Astrocyte (in vitro differentiated cells and primary cell): ENCODE data around the gene CNN1. TPM values are rescaled to one million over a fixed set of nuclear protein-coding genes. Genes with fewer than 3 reads are reported as not detected.

Experiments used
- DNase-seq: peaks from one replicate; pipeline ENCODE4 v3.0.0-alpha.2; 2010; ENCODE audit warnings: low read depth
- FAIRE-seq: peaks from 2 replicates; lab custom pipeline; 2011; peaks lifted over from hg19 to GRCh38; lab: Jason Lieb, UNC
- H2AFZ ChIP-seq: 2 replicates; pipeline ENCODE4 v1.6.0; 2012; ENCODE audit warnings: low read depth, low read length, inconsistent platforms
- H3K27ac ChIP-seq: 2 replicates; pipeline ENCODE4 v1.5.1; 2011; ENCODE audit warnings: low read depth, low read length, inconsistent platforms
- H3K27me3 ChIP-seq: 2 replicates; pipeline ENCODE4 v1.6.0; 2011; ENCODE audit warnings: low read length, inconsistent platforms; ENCODE audit not compliant: insufficient read depth
- H3K36me3 ChIP-seq: 2 replicates; pipeline ENCODE4 v1.5.1; 2011; ENCODE audit warnings: low read length, inconsistent platforms; ENCODE audit not compliant: insufficient read depth
- H3K4me1 ChIP-seq: 2 replicates; pipeline ENCODE4 v1.5.1; 2011; ENCODE audit warnings: low read length, inconsistent platforms; ENCODE audit not compliant: insufficient read depth
- H3K4me2 ChIP-seq: 2 replicates; pipeline ENCODE4 v1.6.0; 2012; ENCODE audit warnings: low read length, inconsistent platforms
- H3K4me3 ChIP-seq: 2 replicates; pipeline ENCODE4 v1.5.1; 2011; ENCODE audit warnings: low read depth, mild to moderate bottlenecking, low read length, inconsistent platforms; ENCODE audit not compliant: insufficient read depth
- H3K79me2 ChIP-seq: 2 replicates; pipeline ENCODE4 v1.6.0; 2012; ENCODE audit warnings: mild to moderate bottlenecking, low read length, inconsistent platforms; ENCODE audit not compliant: insufficient read depth
- H3K9ac ChIP-seq: 2 replicates; pipeline ENCODE4 v1.6.0; 2012; ENCODE audit warnings: mild to moderate bottlenecking, low read length, inconsistent platforms
- H3K9me3 ChIP-seq: 2 replicates; pipeline ENCODE4 v1.5.1; 2012; ENCODE audit warnings: low read depth, mild to moderate bottlenecking, low read length, inconsistent platforms; ENCODE audit not compliant: insufficient read depth
- H4K20me1 ChIP-seq: 2 replicates; pipeline ENCODE4 v1.6.0; 2012; ENCODE audit warnings: low read length, inconsistent platforms; ENCODE audit not compliant: insufficient read depth
- H3K27ac Mint-ChIP-seq: one replicate; pipeline ENCODE4 v1.8.0; 2021; ENCODE audit warnings: mild to moderate bottlenecking, mixed read lengths; ENCODE audit not compliant: unreplicated experiment
- H3K27me3 Mint-ChIP-seq: one replicate; pipeline ENCODE4 v1.8.0; 2021; ENCODE audit warnings: low read depth, mixed read lengths; ENCODE audit not compliant: unreplicated experiment
- H3K36me3 Mint-ChIP-seq: one replicate; pipeline ENCODE4 v1.8.0; 2021; ENCODE audit warnings: low read depth, mixed read lengths; ENCODE audit not compliant: unreplicated experiment
- H3K4me1 Mint-ChIP-seq: one replicate; pipeline ENCODE4 v1.8.0; 2021; ENCODE audit warnings: low read depth, mixed read lengths; ENCODE audit not compliant: unreplicated experiment
- H3K4me3 Mint-ChIP-seq: one replicate; pipeline ENCODE4 v1.8.0; 2021; ENCODE audit warnings: mild to moderate bottlenecking, moderate library complexity, mixed read lengths; ENCODE audit not compliant: unreplicated experiment
- H3K9me3 Mint-ChIP-seq: one replicate; pipeline ENCODE4 v1.8.0; 2021; ENCODE audit warnings: mild to moderate bottlenecking, mixed read lengths; ENCODE audit not compliant: unreplicated experiment
- EZH2 ChIP-seq: IDR thresholded peaks from 2 replicates; pipeline ENCODE4 v1.6.1; 2012; ENCODE audit warnings: mild to moderate bottlenecking, low read length, inconsistent platforms; ENCODE audit not compliant: insufficient read depth
- total RNA-seq: library from RNA; stranded (reverse); gene quantifications from 2 replicates; pipeline ENCODE4 v1.2.1, GENCODE V29; 2021
- TF ChIP-seq, protein P1 (sequence below): IDR thresholded peaks from 2 replicates; pipeline ENCODE4 v1.5.1; 2011; ENCODE audit warnings: low read depth, mild to moderate bottlenecking, inconsistent platforms, low read length, moderate library complexity; ENCODE audit not compliant: insufficient read depth

CNN1 gene
- total RNA-seq, 1 donor from 2014 or later: 236 TPM

GRCh38 chr19:11555246-11555645 lies 16.6 kb downstream of the CNN1 start:
- Mint-ChIP-seq H3K4me1 (peaks cover 10% of the 10 kb centered on the region), H3K27me3 (no peaks in the 10 kb centered on the region), H3K4me3 (peak overlapping the region; percentile 61), H3K36me3 (peaks cover 7% of the 10 kb centered on the region), H3K9me3 (no peaks in the 10 kb centered on the region), H3K27ac (no peak overlapping the region)
- H3K4me2 ChIP-seq: no peak overlapping the region
- H3K9me3 ChIP-seq: no peaks in the 10 kb centered on the region
- H3K79me2 ChIP-seq: peaks cover 40% of the 10 kb centered on the region
- H2AFZ ChIP-seq: no peak overlapping the region
- no peak overlapping the region for H3K27ac ChIP-seq
- DNase-seq (no peak), FAIRE-seq (no peak)
- H4K20me1 ChIP-seq: peaks cover 56% of the 10 kb centered on the region
- peaks cover 7% of the 10 kb centered on the region for H3K4me1 ChIP-seq
- peaks cover 3% of the 10 kb centered on the region for H3K36me3 ChIP-seq
- no peak overlapping the region for H3K9ac ChIP-seq
- H3K27me3 ChIP-seq: no peaks in the 10 kb centered on the region
- TF ChIP-seq, protein P1, sequence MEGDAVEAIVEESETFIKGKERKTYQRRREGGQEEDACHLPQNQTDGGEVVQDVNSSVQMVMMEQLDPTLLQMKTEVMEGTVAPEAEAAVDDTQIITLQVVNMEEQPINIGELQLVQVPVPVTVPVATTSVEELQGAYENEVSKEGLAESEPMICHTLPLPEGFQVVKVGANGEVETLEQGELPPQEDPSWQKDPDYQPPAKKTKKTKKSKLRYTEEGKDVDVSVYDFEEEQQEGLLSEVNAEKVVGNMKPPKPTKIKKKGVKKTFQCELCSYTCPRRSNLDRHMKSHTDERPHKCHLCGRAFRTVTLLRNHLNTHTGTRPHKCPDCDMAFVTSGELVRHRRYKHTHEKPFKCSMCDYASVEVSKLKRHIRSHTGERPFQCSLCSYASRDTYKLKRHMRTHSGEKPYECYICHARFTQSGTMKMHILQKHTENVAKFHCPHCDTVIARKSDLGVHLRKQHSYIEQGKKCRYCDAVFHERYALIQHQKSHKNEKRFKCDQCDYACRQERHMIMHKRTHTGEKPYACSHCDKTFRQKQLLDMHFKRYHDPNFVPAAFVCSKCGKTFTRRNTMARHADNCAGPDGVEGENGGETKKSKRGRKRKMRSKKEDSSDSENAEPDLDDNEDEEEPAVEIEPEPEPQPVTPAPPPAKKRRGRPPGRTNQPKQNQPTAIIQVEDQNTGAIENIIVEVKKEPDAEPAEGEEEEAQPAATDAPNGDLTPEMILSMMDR: no peak
- no peak for TF ChIP-seq EZH2
- H3K4me3 ChIP-seq: no peak overlapping the region

- Mint-ChIP-seq H3K27ac (no peak overlapping the region), H3K36me3 (peaks cover 5% of the 10 kb centered on the region), H3K9me3 (no peaks in the 10 kb centered on the region), H3K27me3 (no peaks in the 10 kb centered on the region), H3K4me3 (peak overlapping the region; percentile 36), H3K4me1 (peaks cover 14% of the 10 kb centered on the region)
- H3K9ac ChIP-seq: no peak overlapping the region
- H3K27me3 ChIP-seq: no peaks in the 10 kb centered on the region
- H3K79me2 ChIP-seq: peaks cover 40% of the 10 kb centered on the region
- H3K36me3 ChIP-seq: peaks cover 2% of the 10 kb centered on the region
- H4K20me1 ChIP-seq: peaks cover 56% of the 10 kb centered on the region
- TF ChIP-seq, protein P1: no peak
- TF ChIP-seq EZH2: no peak
- no peaks in the 10 kb centered on the region for H3K9me3 ChIP-seq
- DNase-seq (no peak), FAIRE-seq (no peak)
- H3K4me3 ChIP-seq: no peak overlapping the region
- peaks cover 7% of the 10 kb centered on the region for H3K4me1 ChIP-seq
- H2AFZ ChIP-seq: no peak overlapping the region
- H3K4me2 ChIP-seq: no peak overlapping the region
- H3K27ac ChIP-seq: no peak overlapping the region
Observed at GRCh38 chr19:11556634-11557420, 18.2 kb downstream of the CNN1 start.
